Transverse colon (tissue), 3 donors: ENCODE data around the gene OR4F6.

ENCODE experiments used
- EP300 ChIP-seq: sonication (generic); formaldehyde crosslinking; IDR thresholded peaks from one replicate; pipeline ENCODE4 v1.6.1; 2017; ENCODE audit warnings: antibody characterized with exemption, low read depth
- POLR2A ChIP-seq: fragments of 450-650 bp; IDR thresholded peaks from one replicate; pipeline ENCODE4 v1.6.1; 2016; ENCODE audit warnings: antibody characterized with exemption, mild to moderate bottlenecking, moderate library complexity
- TF ChIP-seq, protein P1 (sequence below), 5 experiments: fragments of 200-600 bp in 3 of 5; fragments of 450-650 bp in 2 of 5; sonication (generic) in 3 of 5; IDR thresholded peaks; 1 replicate in 2 of 5; 2 replicates in 3 of 5; pipeline ENCODE4 v1.5.1; 2016 to 2017; ENCODE audit warnings: antibody characterized with exemption in 5 of 5, inconsistent platforms in 3 of 5, mild to moderate bottlenecking in 2 of 5, moderate library complexity in 1 of 5

DNA sequence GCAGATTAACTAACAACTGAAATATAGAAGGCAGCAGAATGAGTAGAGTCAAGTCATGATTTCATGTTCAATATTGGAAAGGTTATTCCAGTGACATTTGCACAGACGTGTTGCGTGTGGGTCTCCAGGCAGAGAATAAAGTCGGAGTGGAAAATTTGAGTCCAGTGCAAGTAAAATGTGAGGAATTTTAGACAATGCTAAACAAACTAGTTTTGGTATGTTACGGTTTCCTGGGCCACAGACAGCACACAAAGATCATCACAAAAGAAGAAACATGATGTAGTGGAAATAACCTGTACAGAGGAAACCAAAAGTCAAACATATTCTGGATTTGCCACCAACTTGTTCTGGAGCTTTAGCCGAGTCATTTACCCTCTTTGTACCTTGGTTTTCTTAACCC lies 367 bp downstream of the OR4F6 start:
- TF ChIP-seq, protein P1, sequence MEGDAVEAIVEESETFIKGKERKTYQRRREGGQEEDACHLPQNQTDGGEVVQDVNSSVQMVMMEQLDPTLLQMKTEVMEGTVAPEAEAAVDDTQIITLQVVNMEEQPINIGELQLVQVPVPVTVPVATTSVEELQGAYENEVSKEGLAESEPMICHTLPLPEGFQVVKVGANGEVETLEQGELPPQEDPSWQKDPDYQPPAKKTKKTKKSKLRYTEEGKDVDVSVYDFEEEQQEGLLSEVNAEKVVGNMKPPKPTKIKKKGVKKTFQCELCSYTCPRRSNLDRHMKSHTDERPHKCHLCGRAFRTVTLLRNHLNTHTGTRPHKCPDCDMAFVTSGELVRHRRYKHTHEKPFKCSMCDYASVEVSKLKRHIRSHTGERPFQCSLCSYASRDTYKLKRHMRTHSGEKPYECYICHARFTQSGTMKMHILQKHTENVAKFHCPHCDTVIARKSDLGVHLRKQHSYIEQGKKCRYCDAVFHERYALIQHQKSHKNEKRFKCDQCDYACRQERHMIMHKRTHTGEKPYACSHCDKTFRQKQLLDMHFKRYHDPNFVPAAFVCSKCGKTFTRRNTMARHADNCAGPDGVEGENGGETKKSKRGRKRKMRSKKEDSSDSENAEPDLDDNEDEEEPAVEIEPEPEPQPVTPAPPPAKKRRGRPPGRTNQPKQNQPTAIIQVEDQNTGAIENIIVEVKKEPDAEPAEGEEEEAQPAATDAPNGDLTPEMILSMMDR (IDR thresholded peaks at IDR 0.05) = no peak
- no peak for TF ChIP-seq POLR2A
- TF ChIP-seq EP300 = no peak
